Measurements from ENCODE around the gene DYRK1A.
A peak's percentile ranks its signal among the peaks of the same experiment; 100 is the strongest.

Gene DYRK1A

DNA sequence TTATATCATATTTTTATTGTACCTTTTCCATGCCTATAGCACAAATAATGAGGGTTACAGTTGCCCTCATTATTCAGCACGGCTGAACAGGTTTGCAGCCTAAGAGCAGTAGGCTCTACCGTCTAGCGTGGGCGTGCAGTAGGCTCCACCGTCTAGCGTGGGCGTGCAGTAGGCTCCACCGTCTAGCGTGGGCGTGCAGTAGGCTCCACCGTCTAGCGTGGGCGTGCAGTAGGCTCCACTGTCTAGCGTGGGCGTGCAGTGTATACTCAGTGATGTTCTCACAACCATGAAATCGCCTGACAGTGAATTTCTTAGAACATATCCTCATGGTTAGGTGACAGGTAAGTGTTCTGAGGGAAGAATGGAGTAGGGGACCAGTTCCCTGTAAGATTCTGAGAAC, 84.9 kb downstream of the DYRK1A start:
- DNase-seq, result no peak

DNA sequence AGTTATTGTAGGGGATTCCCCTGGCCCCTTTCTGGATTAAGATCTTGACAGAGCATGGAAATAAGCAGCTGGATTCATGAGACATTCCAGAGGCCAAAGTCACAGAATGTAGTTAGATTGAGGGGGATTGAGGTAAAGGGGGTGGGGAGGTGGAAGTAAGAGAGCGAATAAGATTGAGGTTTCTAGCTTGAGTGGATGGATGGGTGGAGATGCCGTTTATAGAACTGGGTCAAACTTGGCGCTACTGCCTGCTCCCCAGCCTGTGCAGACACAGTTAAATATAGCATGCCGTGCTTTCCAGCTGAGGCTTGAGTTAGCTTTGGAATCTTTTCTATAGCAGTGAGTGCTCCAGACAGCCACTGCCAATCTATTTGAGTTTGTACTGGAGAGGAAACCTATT, 85.7 kb downstream of the DYRK1A start:
- DNase-seq, result no peak

DNA sequence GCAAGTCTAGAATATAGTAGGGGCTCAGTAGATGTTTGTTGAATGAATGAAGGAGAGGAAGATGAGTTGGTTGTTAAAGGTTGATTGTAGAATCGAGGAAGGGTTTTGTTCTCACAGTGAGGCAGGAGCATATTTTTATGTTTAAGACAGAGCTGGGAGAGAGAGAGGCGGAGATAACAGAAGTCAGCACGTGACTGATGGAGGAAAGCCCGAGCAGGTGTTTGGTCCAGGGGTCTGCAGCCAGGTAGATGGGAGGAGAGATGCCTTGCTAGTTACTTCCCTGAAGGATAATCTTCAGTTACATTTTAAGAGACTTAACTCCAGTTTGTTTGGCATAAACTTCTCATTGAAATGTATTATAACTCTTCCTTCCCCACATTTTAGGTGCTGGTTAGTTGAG, 86.8 kb downstream of the DYRK1A start:
- no peak for DNase-seq

DNA sequence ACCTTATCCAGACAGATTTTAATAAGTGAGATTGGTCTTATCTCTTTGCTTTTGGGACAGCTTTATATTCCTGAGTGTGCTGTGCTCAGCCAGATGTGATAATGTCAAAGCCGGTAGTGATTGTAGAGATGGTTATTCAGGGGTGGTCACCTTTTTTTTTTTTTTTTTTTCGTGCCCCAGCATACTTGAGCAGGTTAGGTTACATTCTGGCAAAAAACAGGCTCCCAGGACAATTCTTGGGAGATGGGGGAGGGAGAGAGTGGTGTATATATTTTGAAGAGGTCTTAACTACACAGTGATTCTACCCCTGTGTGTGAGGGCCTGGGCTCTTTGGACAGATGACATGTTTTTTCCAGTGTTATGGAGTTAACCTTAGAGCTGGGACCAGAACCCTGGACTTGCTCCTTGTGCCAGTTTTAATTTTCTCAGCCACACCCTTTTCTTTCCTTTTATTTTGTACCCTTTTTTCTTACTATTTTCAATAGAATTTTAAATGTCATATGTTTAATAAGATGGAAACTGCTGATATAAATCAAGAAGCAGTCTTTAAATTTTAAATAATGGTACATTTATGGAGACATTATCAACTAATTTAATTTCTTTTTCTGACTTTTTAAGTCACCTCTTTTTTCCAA, 88.4 kb downstream of the DYRK1A start:
- no peak for DNase-seq

DNA sequence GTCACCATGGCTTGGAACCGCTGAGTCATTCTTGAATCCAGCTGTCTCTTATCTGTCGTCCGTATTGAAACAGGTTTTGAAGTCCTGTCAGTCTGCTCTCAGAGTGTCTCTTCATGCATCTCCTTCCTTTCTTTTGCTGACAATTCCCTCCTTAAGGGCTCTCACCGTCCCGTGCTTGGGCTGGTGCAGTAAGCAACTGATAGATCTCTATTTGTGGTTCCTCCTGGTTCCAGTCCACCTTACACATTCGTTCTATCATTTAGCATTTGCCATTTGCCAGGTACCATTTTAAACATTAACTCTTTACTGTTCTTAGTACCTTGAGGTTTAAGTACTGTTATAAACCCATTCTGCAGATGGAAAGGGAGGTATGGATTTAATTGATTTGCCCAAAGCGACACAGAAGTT, 88.9 kb downstream of the DYRK1A start:
- DNase-seq, result no peak

DNA sequence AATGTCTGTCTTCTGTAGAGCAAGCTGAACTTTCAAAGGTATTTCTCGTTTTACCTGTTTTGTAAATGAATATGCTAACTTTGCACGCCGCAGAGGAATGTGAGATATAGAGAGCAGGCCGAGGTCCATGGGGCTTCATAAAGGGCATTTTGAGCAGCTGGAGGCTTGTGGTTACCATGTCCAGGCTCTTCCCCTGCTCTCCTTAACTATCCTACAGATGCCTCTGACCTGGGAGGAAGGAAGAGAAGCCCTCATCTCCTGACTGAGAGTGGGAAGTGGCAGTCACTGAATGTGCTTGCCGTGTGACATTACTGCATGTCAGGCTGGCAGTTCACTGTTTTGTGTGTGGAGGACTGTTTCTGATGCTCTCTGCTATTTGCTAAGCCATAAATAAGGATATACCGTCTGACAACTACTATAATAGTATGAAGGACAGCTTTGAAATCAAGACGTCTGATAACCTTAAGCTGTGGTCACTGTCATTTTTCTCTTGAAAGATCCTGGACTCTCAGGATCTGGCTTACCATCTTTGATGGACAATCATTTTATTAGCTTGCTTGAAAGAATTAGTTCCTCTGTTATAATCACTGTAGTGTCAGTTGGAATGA, 92.2 kb downstream of the DYRK1A start:
- DNase-seq, result no peak

DNA sequence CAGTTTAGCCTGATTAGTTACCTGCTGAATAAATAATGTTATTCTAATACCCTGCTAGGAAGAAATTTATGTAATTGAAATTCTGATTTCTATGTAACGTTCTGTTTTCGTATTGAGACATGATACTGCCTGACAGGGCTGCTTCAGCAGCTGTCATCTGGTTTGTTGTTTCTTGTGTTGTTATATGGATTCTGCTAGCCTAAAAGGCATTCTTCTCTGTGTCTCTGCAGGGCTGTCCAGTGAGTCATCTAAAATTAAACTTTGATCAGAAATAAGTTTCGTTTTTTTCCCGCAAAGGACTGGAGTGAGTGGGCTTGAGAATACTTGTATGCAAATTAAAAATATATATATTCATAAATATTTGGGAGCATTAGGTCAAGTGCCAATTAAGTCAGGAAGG, 93.0 kb downstream of the DYRK1A start:
- no peak for DNase-seq

DNA sequence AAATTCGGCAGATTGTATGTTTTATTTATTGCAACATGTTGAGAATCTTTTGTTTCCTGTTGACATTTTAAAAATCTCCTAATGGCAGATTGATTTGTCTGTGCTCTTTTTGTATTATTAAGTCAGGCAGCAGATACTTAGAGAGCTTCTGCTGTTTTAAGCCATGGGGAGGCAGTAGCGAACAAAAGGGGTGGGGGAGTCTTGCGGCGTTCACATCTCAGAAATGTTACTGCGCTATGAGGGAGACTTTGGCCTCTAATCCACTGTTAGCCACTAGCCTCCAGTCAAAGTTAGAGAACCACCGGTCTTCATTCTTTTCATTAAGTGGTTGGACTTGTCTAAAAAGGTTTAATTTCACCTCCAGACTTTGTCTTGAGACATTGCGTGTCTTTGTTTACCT, 93.6 kb downstream of the DYRK1A start:
- no peak for DNase-seq

DNA sequence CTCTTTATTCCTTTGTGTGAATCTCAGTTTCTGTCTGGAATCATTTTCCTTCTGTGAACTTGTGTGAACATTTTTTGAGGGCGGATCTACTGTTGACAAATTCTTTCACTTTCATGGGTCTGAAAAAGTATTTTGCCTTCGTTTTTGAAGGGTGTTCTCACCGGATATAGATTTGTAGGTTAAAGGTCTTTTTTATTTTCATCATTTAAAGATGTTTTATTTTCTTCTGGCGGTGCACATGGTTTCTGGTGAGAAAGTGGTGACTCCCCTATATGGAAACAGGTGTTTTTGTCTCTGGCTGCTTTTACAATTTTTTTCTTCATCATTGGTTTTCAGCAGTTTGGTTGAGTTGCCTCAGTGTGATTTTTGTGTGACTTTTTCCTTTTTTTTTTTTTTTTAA, 94.9 kb downstream of the DYRK1A start:
- no peak for DNase-seq

DNA sequence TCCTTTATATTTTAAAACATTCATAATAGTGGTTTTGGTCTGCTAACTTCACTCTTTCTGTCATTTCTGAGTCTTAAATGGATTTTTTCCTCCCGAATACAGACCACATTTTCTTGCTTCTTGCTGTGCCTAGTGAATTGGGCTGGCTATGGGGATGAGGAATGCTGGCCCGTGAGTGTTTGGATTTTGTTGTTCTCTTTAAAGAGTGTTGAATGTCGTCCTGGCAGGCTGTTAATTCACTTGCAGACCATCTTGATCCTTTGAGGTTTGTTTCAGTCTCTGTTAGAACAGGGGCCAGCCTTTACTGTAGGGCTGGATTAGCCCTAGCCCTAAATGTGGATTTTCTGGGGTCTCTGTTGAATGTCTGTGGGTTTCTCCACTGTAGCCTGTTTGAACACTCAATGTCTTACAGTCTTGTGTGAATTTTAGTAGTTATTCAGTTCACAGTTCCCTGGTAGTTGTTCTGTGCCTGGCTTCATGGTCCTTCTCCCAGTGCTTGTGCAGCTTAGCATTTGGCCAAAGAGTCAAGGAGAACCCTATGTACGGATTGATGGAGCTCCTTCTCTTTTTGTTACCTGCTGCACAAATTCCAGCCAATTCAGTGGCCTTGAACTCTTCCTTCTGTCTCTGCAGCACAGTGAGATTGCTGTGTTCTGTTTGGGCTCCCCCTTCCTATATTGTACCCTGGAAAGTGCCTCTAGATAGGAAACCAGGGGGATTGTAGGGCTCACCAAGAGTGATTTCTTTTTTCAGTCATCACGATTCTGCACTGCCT, 95.7 kb downstream of the DYRK1A start:
- DNase-seq, result no peak

DNA sequence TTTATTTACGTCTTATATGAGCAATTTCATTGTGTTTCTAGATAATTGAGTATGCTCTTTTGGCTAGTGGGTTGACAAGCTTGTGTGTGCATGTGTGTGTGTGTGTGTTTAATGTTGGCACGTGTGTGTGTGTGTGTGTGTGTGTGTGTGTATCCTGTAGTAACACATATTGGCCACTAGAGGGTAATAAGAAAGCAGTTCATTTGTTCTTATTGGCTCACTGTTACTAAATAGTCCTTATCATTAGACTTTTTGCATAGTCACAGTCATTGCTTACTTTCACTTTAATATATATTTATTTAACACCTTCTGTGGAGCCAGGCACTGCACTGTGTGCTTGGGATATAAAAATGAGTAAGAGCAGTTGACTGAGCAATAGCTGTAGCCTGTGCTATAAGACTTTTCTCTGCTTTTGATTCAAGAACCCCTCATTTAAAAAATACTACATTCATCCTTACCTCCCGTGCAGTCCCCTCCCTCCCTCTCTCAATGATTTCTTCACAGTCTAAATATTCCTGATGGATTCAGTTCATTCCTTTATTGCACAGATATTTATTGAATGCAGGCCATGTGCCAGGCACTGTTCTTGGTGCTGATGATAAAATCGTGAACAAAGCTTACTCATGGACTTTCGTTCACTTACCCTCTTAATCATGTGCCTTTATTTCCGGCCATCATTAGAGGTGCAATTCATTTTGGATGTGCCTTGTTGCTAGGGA, 96.7 kb downstream of the DYRK1A start:
- DNase-seq, result peak; percentile 20

DNA sequence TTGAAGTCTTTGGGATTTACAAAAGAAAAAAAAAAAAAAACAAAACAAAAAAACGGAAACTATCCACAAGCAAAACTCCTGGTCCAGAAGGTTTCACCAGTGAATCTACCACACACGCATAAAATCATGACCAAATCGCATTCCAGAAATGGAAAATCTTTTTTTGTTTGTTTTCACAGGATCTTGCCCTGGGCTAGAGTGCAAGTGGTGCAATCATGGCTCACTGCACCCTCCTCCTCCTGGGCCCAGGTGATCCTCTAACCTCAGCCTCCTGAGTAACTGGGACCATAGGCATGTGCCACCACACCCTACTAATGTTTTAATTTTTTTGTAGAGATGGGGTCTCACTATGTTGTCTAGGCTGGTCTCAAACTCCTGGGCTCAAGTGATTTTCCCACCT, 100.5 kb downstream of the DYRK1A start:
- no peak for DNase-seq

DNA sequence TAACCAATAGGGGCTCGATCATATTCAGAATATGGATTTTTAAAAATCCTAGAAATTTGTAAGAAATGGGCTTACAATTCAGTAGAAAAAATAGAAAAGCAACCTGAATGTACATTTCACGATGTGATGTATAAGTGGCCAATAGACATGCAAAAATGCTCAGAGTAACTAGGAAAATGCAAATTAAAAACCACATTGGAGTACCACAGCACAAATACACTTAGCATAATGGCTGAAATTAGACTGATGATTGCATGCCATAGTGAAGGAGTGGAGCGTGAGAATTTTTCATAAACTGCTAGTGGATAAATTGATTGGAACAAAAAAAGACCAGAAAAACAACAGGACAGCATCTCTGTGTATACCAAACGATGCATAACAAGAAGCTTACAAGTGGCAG, 102.3 kb downstream of the DYRK1A start:
- DNase-seq, result no peak

DNA sequence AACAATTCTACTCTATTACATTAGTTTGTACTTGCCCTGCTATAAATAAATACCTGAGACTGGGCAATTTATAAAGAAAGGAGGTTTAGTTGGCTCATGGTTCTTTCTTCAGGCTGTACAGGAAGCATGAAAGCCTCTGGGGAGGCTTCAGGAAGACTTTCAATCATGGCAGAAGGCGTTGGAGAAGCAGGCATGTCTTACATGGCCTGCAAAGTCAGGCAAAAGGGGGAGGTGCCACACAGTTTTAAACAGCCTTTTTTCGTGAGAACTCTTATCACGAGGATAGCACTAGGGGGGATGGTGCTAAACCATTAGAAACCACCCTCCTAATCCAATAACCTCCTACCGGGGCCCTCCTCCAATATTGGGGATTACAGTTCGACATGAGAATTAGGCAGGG, 102.9 kb downstream of the DYRK1A start:
- DNase-seq, result no peak

DNA sequence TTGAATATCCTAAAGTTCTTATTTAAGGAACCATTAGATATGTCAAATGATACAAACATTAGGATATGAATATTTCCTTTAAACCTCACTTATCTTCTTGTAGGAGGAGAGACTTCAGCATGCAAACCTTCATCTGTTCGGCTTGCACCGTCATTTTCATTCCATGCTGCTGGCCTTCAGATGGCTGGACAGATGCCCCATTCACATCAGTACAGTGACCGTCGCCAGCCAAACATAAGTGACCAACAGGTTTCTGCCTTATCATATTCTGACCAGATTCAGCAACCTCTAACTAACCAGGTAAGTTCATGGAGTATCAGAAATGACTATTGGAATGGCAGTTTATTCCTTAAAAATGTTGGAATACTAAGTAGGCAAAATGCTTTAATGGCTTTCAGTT, 106.0 kb downstream of the DYRK1A start:
- no peak for DNase-seq

DNA sequence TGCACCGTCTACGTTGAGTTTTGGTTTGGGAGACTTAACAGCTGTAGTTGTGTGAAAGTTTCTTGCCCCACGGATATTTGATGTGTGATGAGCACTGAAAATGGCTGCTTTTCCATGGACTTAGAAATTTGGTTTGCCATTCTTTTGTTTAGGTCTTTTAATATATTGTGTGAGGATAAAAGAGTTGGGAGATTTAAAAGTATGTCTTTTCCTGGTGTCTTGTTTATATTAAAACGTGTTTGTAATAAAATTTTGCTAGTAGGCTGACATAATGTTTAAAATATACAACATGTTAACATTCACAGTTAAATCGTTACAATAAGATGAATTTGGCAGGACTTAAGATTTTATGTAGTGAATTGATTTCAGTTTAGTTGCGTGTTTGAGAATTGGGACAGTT, 106.9 kb downstream of the DYRK1A start:
- no peak for DNase-seq

DNA sequence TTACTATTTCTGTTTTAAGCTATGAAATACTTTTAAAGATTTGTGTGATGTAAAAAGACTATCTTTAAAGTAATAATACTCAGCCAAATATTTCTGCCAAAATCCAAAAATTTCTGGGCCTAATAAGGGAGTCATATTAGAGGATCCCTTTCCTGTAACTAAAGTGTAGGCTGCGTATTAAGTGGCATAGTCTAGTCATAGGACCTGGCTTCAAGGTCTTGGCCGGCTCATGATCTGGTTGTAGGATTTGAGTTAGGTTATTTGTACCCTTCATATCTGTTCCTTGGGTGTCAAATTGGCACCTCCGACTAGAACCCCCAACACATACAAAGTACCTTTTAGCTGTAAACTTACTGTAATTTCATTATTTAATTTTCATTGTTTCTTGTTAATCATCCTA, 107.8 kb downstream of the DYRK1A start:
- no peak for DNase-seq

DNA sequence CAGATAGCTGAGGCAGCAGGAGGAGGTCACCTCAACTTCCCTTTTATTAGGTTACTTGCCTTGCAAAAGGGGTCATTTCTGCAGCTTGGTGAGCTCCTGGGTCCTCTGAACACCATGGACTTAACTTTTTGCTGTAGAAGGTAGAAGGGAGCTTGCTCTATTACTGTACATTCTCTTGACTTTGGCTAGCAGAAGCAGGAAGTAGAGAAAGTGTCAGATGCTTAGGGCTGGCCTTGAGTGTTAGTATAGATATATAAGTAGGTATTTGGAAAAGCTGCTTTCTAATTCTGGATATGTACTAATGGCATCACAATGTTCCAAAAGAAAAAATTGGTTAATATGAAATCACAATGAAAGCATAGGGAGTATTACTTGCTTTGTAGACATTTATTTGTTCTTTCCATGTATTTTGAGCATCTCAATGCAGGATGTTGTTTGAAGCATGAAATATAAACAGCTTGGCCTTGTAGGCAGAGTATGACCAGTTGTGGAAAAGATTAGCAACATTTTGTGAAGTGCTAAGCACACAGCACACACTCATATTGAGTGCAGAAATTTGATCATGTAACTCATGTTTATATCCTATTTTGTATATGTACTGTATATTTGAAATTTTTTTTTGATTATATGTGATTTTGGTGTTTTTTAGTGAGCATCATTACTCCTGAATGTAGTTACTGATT, 108.8 kb downstream of the DYRK1A start:
- no peak for DNase-seq

DNA sequence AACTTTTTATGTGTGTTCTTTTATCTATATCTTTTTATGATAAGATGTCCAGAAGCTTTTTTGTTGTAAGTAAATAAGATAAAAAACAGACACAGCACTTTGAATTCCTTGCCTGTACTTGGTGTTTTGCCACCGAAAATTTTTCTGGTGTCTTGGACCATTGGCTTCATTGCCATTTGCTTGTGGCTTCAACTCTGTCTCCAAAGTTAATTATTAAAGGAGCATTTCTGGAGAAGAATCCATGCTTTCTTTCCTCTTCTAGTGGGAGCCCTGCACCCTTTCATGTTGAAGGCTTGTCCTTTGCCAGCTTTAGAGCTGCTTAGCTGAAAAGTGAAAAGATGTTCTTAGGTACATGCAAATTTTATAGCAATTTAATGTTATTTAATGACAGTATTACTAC, 112.2 kb downstream of the DYRK1A start:
- no peak for DNase-seq

DNA sequence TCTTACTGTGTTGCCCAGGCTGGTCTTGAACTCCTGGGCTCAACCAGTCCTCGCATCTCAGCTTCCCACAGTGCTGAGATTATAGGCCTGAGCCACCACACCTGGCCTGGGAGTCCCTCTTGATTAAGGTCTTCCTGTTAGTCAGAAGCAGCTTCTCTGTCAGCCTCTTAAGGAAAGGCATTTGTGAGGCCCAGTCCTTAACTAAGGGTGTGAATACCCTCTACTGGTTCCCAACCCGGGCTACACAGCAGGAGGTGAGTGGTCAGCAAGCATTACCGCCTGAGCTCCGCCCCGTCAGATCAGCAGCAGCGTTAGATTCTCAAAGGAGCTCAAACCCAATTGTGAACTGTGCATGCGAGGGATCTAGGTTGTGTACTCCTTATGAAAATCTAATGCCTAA, 117.2 kb downstream of the DYRK1A start:
- DNase-seq, result no peak

DNA sequence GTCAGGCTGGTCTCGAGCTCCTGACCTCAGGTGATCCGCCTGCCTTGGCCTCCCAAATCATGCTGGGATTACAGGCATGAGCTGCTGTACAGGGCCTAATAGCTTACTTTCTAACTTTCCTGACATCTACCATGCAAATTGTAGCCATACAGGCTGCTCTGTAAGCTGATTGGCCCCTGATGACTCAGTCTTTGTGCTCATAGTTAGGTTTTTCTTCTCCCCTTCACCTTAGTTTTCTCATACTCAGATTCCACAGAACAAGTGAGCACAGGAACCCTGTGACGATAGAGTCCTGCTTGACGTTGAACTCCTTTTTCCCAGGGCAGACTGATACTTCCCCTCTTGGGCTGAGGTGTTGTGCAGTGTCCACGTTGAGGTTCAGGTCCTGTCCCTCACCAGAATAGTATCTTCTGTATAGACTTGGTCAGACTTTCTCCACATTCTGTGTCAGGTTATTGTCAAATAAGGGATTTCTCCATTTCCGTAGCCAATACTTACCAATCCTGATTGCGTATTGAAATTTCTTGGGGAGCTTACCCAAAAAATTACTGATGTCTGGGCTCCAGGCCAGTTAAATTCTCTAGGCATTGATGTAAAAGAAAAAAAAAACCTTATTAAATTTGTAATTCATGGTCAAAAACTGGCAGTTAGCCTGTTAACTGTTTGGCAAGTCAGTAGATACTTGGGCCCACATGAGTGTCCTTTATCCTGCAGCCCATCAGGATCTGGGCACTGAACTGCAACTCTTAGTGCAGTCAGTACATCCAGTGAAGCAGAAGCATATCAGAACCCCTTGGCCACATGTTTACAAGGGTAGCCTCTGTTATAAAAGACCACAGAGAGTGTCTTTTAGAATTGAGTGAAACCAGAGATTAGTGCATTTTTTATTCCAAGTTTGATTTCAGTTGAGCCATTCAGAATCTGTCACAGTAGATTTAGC, 118.2 kb downstream of the DYRK1A start:
- DNase-seq, result no peak

DNA sequence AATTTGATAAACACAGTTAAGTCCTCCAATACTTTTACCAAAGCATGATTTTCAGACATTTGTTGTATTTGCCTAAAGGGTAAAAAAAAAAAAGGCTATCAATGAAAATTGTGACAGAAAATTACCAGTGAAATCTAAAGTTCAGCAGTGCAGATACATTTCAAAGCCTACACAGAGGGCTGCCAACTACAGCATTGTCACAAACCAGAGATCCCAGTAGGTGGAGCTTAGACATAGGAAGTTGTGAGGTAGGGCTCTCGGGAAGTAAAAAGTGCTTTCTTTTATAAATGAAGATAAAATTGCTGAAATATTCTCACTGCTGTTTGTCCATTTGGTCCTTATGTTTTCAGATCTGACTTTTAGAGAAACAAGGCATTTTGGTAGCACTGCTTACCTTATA, 123.0 kb downstream of the DYRK1A start:
- no peak for DNase-seq

Measured in DMS 273 treated with DMSO at 0.1 percent for 48 hours (cell line).